Measurements from ENCODE around the gene DIPK1A.

DIPK1A gene

DNA sequence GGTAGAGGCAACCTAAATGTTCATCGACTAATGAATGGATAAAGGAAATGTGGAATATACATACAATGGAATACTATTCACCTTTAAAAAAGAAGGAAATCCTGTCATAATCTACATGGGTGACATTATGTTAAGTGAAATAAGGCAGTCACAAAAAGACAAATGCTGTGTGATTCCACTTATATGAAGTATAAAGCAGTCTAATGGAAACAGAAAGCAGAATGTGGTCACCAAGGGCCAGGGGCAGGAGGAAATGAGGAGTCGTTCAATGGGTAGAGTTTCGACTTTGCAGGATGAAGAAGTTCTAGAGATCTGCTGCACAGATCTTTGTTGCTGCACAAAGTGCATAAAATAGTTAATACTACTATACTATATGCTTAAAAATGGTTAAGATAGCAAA, 7.8 kb downstream of the DIPK1A start:
- no peak for DNase-seq (ENCODE audit: low read depth in 2 of 2)

DNA sequence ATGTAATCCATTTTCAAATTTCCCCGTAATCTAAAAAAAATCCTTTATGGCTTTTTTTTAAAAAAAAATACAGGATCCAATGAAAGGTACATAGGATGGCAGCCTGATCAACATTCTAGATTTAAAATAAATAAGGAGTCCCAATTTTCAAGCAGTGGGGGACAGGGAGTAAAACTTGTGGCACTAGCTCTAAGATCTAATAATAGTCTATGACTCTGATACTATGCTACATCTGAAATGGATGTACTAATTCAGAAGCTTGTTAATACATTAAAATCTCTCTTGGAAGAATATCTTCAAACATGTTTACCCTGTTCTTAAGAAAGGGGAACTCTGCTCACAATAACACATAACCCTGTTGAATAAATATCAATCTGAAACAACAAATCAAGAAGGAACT, 8.5 kb downstream of the DIPK1A start:
- no peak for DNase-seq (ENCODE audit: low read depth in 2 of 2)

GRCh38 chr1:92951141-92951582, 10.1 kb downstream of the DIPK1A start:
- DNase-seq (ENCODE audit: low read depth in 2 of 2): no peak

DNA sequence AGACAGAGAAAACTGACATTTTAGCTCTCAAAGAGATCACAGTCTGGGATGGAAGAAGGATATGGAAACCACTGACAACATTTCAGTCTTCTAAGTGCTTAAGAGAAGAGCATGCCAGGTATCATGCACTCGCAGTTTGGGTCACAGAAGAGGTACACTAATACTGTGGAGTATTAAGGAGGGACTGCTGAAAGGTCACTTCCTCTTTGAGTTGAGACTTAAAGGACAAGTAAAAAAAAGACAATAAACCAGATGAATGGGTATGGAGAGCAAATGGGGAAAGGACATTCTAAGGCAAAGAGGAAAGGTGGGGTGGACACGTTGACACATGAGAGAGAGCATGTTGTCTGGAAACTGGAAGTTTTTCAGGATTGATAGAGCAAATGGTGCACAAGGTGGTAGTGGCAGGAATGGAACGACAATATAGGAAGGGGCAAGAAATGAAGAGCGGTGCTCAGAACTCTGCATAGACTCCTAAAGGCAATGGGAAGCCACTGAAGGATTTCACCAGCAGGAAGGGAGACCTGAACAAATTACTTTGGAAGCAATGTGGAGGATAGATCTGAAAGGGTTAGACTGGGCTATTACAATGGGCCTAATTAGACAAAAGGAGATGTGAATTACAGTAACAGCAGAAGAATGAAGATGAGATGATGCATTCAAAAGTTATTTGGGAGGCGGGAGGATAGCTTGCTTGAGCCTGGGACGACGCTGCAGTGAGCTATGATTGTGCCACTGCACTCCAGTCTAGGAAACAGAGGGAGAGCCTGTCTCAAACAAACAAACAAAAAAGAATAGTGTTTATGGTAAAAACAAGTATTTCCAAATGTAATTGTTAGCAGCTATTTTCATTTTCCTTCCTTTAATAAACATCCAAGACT, 11.1 kb downstream of the DIPK1A start:
- DNase-seq (ENCODE audit: low read depth in 2 of 2): no peak

DNA sequence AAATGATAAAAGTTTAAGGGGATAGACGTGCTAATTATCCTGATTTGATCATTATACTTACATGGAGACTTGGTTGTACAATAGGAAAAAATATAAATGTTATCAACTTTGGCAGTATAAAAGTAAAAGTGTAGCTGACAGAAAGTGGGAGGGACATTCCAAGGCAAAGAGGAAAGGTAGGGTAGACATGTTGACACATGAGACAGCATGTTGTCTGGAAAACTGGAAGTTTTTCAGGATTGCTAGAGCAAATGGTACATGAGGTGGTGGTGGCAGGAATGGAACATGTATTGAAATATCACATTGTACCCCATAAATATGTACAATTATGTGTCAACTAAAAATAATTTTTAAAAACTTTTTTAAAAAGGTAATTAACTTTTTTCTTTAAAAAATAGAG, 13.2 kb downstream of the DIPK1A start:
- DNase-seq (ENCODE audit: low read depth in 2 of 2): no peak

- no peak for DNase-seq (ENCODE audit: low read depth in 2 of 2)
These were observed 15.5 kb downstream of the DIPK1A start for GRCh38 chr1:92945748-92946270.

GRCh38 chr1:92944901-92945747, 16.1 kb downstream of the DIPK1A start:
- DNase-seq (ENCODE audit: low read depth in 2 of 2): no peak

DNA sequence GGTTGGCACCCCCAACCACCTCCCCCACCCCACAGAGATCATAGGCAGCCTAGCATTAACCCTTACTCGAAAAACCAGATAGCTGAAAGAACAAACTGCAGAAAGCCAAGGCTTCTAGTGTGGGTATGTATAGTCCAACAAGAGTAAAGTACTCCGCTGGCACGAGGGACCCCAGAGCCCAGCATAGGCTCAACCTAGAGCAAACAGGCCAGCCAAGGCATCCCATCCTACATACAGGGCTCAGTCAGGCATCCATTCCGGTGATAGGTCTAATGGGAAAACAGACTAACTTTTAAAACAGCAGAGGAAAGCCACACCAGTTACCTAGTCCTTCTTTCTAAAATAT, 17.8 kb downstream of the DIPK1A start:
- DNase-seq (ENCODE audit: low read depth in 2 of 2): no peak

DNA sequence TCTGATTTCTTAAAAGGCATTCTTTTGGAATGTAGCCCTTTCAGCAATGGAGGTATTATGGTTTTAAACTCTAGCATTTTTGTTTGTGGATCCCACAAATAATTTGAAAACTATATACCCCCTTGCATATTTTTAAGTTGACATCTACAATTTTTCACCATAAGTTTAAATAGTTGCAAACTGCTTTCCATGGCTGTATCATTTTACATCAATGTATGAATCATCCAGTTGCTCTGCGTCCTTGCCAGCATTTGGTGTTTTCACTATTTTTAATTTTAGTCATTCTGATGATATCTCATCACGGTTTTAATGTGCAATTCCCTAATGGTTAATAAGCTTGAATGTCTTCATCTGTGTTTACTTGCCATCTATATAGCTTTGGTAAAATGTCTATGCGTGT, 20.7 kb downstream of the DIPK1A start:
- DNase-seq (ENCODE audit: low read depth in 2 of 2): no peak

DNA sequence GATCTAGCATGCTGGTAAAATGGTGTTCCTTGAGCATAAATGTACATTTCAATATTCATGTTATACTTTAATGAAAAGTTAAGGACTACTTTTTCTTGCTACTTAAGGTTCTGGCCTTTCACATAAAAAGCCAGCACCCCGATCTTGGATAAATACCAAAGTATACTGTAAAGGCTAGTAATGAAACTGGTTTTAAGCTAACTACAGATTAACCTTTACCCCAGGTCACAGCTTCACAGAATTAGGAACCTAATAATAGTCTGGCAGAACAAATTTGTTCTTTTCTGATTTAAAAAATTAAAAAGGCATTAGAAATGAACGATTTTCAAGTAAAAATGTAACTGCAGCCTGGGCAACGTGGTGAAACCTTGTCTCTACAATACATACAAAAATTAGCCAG, 23.5 kb downstream of the DIPK1A start:
- no peak for DNase-seq (ENCODE audit: low read depth in 2 of 2)

- no peak for DNase-seq (ENCODE audit: low read depth in 2 of 2)
These were observed 24.4 kb downstream of the DIPK1A start for GRCh38 chr1:92936865-92937264.

GRCh38 chr1:92934395-92935378, 26.6 kb downstream of the DIPK1A start:
- no peak for DNase-seq (ENCODE audit: low read depth in 2 of 2)

- DNase-seq (ENCODE audit: low read depth in 2 of 2): no peak
These were observed 27.8 kb downstream of the DIPK1A start for GRCh38 chr1:92933459-92933858.

GRCh38 chr1:92931691-92932090, 29.6 kb downstream of the DIPK1A start:
- DNase-seq (ENCODE audit: low read depth in 2 of 2): no peak

- no peak for DNase-seq (ENCODE audit: low read depth in 2 of 2)
These were observed 31.8 kb downstream of the DIPK1A start for GRCh38 chr1:92929461-92929860.

GRCh38 chr1:92927870-92928269, 33.4 kb downstream of the DIPK1A start:
- DNase-seq (ENCODE audit: low read depth in 2 of 2): no peak

- no peak for DNase-seq (ENCODE audit: low read depth in 2 of 2)
These were observed 34.4 kb downstream of the DIPK1A start for GRCh38 chr1:92926873-92927272.

GRCh38 chr1:92924501-92924900, 36.8 kb downstream of the DIPK1A start:
- DNase-seq (ENCODE audit: low read depth in 2 of 2): no peak

DNA sequence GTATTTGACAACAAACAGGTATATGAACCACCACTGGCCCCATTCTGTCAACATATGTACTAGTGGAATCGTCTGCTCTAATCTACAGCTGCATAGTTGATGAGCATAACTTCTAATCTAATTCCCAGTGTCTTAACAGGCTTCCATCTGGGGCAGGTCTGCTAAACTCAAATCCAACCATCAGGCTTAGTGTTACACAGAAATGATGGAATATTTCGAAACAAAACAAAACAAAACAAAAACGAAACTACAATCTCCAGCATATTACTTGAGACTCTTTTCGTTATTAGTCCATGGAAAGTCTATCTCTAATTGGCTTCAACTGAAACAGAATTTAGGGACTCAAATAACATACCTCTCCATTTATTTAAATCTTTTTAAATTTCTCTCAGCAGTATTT, 37.6 kb downstream of the DIPK1A start:
- DNase-seq (ENCODE audit: low read depth in 2 of 2): no peak

DNA sequence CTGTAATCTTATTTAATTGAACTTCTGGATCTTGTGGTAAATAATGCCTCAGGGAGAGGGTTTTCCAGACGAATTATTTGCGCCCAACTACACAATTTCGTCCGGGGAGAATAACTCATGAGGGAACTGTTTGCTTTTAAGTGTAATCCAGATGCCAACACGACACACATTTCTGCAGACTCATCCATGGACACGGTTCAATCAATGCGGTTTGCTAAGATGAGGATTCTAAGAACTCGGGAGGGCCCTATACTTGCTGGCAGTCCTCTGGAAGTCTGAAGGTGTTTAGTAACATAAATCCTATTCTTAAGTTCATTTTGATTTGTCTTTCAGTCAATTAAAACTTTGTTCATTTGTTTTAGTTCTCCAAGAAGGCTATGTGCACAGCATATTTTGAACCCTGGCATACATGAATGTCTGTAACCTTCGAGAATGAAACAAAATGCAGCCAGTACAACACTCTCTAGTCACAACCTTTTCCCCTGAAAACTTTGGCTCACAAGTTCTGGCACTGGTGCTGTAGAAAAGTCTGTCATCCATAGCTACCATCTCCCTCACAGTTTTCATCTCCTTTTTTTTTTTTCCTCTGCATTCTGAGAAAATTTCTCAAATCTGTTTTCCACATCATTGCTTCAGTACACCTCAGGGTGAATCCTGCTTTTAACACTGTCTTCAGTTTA, 38.8 kb downstream of the DIPK1A start:
- no peak for DNase-seq (ENCODE audit: low read depth in 2 of 2)
